Fibroblast of skin of scalp (primary cell): Measurements from ENCODE around the gene ZNF648.
"Not testable (repeated sequence)": the region's sequence is repeated elsewhere in the genome, so short reads cannot be mapped to it uniquely, and the experiment has no call there.

Experiments
- DNase-seq: peaks from one replicate; pipeline ENCODE4 v3.0.0-alpha.2; 2013

Gene ZNF648

GRCh38 chr1:182069028-182069466 lies 7.5 kb upstream of the ZNF648 start:
- DNase-seq, result peak; percentile 18

GRCh38 chr1:182066934-182067333 lies 5.4 kb upstream of the ZNF648 start:
- DNase-seq, result no peak

GRCh38 chr1:182065126-182065845 lies 3.8 kb upstream of the ZNF648 start:
- DNase-seq, result no peak

DNA sequence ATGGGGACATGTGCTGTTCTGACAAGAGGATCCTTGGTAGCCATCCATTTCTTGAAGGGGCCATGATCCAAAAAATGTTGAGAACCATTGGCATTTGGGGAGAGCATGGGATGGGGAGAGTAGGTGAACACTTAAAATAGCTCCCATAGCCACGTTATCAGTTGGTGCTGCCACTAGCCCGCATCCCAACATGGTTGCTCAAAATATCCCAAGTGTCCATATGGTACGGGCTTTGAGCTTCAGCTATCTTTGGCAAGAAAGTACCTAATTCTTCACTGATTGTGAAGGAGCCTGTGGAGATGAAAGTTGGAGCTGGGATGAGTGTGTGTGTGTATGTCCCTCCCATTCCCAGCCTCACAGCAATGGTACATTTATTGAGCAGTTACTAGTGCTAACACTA lies 3.1 kb upstream of the ZNF648 start:
- no peak for DNase-seq

DNA sequence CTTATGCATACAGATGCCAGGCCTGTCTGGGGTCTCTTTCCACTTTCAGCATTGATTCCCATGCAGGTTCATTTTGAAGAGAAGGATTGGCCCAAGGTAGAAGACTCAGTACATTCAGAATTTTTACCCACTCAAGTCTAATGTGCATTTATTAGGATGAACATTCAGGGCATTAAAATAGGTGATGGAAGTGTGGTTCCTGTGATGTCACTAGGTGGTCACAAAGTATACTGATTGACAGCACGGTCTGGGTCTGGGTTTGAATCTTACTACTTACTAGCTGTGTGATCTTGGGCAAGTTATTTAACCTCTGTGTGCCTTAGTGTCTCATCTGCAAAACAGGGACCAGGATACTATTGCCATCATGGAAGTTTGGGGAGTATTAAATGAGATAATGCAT lies 711 bp upstream of the ZNF648 start:
- DNase-seq, result no peak

- DNase-seq, result no peak
These were observed 635 bp downstream of the ZNF648 start for GRCh38 chr1:182060877-182061276.

GRCh38 chr1:182059936-182060335 lies 1.6 kb downstream of the ZNF648 start:
- DNase-seq, result no peak

DNA sequence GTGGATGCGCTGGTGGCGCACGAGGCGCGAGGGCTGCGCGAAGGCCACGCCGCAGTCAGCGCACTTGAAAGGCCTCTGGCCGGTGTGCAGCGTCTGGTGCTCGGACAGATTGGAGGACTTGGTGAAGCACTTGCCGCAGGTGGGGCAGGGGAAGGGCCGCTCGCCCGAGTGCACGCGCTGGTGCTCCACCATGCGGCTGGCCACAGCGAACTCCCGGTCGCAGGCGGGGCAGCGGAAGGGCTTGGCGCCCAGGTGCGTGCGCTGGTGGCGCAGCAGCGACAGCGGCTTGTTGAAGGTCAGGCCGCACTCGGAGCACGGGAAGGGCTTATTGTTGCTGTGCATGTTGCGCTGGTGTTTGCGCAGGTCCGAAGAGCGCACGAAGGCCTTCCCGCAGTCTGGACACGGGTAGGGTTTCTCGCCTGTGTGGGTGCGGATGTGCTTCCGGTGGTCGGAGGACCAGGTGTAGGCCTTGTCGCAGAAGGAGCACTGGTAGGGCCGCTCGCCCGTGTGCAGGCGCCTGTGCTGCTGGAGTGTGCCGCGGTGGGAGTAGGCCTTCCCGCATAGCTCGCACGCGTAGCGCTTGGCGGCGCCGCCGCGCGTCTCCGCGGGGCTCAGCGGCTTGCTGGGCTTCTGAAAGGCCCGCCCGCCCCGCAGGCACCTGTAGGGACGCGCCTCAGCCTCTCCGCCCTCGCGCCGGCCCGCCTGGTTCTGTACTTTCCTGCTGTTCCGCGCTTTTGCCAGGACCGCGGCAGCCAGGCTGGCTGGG lies 4.7 kb downstream of the ZNF648 start:
- DNase-seq, result no peak

DNA sequence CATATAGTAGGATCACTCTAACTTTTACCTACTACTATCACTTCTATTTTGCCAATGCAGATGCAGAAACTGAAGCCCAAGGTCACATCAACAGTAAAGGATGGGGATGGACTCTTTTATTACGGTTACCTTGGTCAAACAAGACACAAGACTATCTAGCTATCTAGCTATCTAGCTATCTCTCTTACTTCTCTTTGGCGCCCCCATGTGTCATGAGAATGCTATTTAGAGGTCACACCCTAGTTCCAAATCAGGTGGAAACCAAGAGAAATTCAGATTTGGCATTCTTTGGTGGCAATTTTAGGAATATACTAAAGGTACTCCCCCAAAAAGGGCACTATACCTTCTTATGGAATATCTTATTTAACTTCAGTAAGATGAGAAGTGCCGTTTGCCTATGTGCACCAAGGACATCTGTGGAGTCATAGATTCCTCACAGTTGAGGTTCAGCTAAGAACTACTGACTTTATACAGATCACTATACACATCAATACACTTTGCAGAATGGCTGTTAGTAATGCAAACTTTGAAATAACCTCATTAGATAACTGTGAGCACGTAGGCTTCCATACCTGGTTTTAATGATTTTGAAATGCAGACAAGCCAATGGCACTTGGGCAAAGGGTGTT lies 6.7 kb downstream of the ZNF648 start:
- DNase-seq, result peak; percentile 32

- no peak for DNase-seq
These were observed 9.2 kb downstream of the ZNF648 start for GRCh38 chr1:182052355-182052754.

- DNase-seq, result no peak
These were observed 9.6 kb downstream of the ZNF648 start for GRCh38 chr1:182051938-182052337.

- DNase-seq, result no peak
These were observed 10.7 kb downstream of the ZNF648 start for GRCh38 chr1:182050481-182051448.

DNA sequence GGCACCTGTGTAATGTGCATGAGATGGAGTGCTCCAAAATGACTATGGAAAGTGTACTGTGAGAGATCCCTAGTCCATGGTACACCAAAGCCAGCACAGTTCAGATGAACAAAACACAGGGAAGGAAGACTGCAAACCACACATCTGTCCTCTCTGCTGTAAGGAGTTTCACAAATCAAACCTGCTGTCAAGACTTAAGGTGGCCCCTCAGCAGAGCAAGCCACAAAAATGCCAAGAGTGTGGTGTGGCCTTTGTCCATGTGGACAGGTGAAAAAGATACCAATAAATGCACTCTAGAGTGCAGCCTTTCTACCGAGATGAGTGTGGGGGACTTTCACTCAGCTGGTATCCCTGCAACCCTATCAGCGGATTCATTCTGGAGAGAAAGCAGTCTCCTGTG lies 12.9 kb downstream of the ZNF648 start:
- no peak for DNase-seq

- no peak for DNase-seq
These were observed 14.7 kb downstream of the ZNF648 start for GRCh38 chr1:182046763-182047162.

- not testable (repeated sequence) for DNase-seq
These were observed 16.0 kb downstream of the ZNF648 start for GRCh38 chr1:182045481-182045880.

DNA sequence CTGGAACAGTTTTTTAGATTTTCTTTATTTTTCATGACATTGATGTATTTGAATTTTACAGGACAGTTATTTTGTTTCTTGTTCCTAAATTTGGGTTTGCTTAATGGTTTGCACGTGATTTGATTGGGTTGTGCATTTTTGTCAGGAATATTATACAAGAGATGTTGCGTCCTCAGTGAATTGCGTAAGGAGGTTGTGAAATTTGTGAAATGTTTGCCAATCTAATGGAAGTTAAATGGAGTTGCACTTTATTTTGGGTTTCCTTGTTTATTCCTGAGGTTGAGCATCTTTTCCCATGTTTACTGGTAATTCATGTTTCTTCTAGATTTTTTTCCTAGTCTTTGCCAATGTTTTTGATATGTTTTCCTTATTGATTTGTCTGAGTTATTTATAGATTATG lies 19.9 kb downstream of the ZNF648 start:
- no peak for DNase-seq

DNA sequence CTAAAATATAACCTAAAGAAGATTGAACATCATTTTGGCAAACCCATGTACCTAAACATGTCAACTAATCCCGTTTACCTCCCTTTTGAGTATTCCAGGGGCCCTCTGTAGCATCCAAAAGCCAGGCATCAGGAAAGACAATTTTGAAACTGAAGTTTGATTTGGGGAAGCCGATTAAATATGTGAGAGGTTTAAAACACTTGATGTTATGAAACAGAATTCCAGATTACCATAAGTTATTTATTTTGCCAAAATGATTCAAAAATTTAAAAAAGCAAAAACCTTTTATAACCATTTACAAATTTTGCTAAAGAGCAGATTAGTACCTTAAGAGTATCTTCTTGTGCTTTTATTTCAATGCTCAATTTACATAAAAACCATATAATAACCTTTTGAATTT lies 23.3 kb downstream of the ZNF648 start:
- no peak for DNase-seq

- DNase-seq, result no peak
These were observed 26.3 kb downstream of the ZNF648 start for GRCh38 chr1:182035097-182035770.

- DNase-seq, result no peak
These were observed 29.3 kb downstream of the ZNF648 start for GRCh38 chr1:182032251-182032650.

- peak; percentile 88 for DNase-seq
These were observed 31.9 kb downstream of the ZNF648 start for GRCh38 chr1:182029379-182030331.

GRCh38 chr1:182029002-182029378 lies 32.5 kb downstream of the ZNF648 start:
- no peak for DNase-seq
